ENCODE data around the gene FEM1A.

DNA sequence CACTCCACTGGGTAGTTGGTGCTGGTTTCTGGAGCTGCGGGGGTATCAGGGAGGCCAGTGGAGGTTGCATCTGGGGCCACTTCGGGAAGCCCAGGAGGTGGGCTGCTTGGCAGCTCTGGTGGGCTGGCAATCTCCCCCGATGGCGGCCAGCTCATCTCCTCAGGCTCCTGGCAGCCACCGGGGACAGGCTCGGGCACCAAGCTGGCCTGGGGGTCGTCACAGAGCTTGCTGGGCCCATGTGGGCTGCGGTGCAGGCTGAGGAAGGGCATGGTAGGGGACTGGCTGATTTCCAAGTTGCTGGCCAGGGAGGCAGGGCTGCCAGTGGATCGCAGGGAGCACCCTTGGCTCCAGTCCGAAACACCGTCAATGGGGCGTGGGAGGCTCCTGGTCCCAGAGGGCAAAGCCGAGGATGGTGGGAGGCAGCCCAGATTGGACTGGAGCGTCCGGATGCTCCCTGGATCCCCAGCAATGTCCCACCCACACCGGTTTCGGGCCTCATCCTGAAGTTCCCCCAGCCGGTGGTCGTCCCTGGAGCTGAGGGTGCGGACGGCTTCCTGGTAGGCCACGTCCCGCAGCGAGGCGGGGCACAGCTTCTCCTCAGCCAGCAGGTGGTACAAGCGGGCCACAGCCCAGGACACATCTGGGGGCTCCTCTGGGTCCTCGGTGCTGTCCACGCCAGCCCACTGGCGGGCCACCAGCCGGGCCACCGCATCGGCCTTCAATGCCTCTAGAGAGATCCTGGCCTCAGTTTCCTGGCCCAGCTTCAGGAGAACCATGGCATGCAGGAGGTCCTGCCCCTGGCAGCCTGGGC, 26.1 kb downstream of the FEM1A start:
- TF ChIP-seq EZH2 (IDR thresholded peaks at IDR 0.05; ENCODE audit: low read depth) = no peak
- TF ChIP-seq, protein P1, sequence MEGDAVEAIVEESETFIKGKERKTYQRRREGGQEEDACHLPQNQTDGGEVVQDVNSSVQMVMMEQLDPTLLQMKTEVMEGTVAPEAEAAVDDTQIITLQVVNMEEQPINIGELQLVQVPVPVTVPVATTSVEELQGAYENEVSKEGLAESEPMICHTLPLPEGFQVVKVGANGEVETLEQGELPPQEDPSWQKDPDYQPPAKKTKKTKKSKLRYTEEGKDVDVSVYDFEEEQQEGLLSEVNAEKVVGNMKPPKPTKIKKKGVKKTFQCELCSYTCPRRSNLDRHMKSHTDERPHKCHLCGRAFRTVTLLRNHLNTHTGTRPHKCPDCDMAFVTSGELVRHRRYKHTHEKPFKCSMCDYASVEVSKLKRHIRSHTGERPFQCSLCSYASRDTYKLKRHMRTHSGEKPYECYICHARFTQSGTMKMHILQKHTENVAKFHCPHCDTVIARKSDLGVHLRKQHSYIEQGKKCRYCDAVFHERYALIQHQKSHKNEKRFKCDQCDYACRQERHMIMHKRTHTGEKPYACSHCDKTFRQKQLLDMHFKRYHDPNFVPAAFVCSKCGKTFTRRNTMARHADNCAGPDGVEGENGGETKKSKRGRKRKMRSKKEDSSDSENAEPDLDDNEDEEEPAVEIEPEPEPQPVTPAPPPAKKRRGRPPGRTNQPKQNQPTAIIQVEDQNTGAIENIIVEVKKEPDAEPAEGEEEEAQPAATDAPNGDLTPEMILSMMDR (conservative IDR thresholded peaks at IDR 0.05) = no peak

Measured in PC-9 (cell line).